ACC112 (cell line): ENCODE data around the gene C14orf132.

ENCODE experiments used
- H2AFZ ChIP-seq: fragments of 200-600 bp; sonication (generic); one replicate; pipeline ENCODE4 v1.6.0; 2017; ENCODE audit warnings: antibody characterized with exemption, low read length; ENCODE audit not compliant: unreplicated experiment
- H3K27ac ChIP-seq: fragments of 200-600 bp; sonication (generic); 2 replicates; pipeline ENCODE4 v1.5.1; 2014; ENCODE audit warnings: low read depth, mild to moderate bottlenecking, antibody characterized with exemption, low read length, moderate library complexity
- H3K27me3 ChIP-seq: fragments of 200-600 bp; sonication (generic); 2 replicates; pipeline ENCODE4 v1.6.1; 2014; ENCODE audit warnings: mild to moderate bottlenecking, antibody characterized with exemption, low read length, moderate library complexity, mixed read lengths; ENCODE audit not compliant: insufficient read depth
- H3K36me3 ChIP-seq: fragments of 200-600 bp; sonication (generic); 2 replicates; pipeline ENCODE4 v1.6.1; 2016; ENCODE audit warnings: mild to moderate bottlenecking, antibody characterized with exemption, low read length, moderate library complexity, mixed read lengths; ENCODE audit not compliant: insufficient read depth
- H3K4me1 ChIP-seq: fragments of 200-600 bp; sonication (generic); one replicate; pipeline ENCODE4 v1.6.1; 2016; ENCODE audit warnings: low read length, mixed read lengths; ENCODE audit not compliant: insufficient read depth, unreplicated experiment, control insufficient read depth
- H3K4me3 ChIP-seq: fragments of 200-600 bp; sonication (generic); 2 replicates; pipeline ENCODE4 v1.5.1; 2014; ENCODE audit warnings: mild to moderate bottlenecking, low read depth, low read length
- H3K79me2 ChIP-seq: fragments of 200-600 bp; sonication (generic); one replicate; pipeline ENCODE4 v1.6.0; 2016; ENCODE audit warnings: low read length; ENCODE audit not compliant: control insufficient read depth, unreplicated experiment, insufficient read depth

Gene C14orf132

DNA sequence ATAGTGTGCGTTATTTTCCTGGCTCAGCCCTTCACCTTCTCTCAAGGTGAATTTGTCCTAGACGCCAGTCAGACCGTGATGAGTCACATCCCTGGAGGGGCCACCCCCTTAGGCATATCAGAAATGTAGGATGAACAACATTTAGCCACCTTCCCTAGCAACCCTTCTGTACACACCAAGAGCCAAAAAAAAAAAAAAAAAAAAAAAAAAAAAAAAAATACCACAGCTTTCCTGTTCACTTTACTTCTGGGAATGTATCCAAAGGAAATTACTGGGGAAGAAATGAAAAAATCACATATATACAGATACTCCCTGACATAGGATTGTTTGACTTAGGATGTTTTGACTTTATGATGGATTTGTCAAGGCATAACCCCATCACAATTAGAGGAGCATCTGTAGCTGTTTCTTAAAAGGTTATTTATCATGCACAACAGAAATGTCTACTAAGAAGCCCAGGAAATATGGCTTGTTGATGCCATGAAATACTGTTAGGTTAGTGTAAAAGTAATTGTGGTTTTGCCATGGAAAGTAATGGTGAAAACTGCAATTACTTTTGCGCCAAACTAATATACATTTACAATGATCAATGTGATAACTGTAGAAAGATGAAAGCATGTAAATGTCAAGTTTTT lies 97.3 kb downstream of the C14orf132 start:
- H3K4me1 ChIP-seq = peaks cover 5% of the 10 kb centered on the region
- no peak overlapping the region for H3K27ac ChIP-seq
- no peaks in the 10 kb centered on the region for H3K79me2 ChIP-seq
- no peak overlapping the region for H3K4me3 ChIP-seq
- H2AFZ ChIP-seq = no peak overlapping the region
- H3K27me3 ChIP-seq = peaks cover 11% of the 10 kb centered on the region; the same call in 1 of the 2 replicates
- H3K36me3 ChIP-seq = no peaks in the 10 kb centered on the region

DNA sequence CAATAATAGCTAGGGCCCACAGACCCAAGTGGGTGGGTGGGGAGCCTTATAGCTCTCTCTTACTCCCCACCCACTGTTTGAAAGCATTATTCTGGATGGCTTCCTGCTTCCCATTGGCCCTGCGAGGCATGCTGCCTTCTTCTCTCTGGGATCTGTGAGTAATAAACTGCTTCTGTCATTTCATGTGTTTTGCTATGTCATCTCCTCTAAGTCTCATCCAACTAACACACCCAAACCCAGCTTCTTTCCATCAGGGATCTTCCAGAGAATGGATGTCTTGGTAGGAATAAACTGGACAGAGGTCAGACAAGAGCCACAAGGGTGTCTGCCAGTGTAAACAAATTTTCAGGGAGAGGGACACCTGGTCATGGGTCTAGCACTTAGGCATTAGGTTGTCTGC lies 99.1 kb downstream of the C14orf132 start:
- Histone ChIP-seq H3K4me1 (peaks cover 5% of the 10 kb centered on the region), H3K36me3 (peaks cover 7% of the 10 kb centered on the region; the same call in 1 of the 2 replicates), H3K4me3 (no peak overlapping the region), H3K79me2 (no peaks in the 10 kb centered on the region), H3K27me3 (peaks cover 5% of the 10 kb centered on the region; the same call in 1 of the 2 replicates), H3K27ac (no peak overlapping the region), H2AFZ (no peak overlapping the region)

DNA sequence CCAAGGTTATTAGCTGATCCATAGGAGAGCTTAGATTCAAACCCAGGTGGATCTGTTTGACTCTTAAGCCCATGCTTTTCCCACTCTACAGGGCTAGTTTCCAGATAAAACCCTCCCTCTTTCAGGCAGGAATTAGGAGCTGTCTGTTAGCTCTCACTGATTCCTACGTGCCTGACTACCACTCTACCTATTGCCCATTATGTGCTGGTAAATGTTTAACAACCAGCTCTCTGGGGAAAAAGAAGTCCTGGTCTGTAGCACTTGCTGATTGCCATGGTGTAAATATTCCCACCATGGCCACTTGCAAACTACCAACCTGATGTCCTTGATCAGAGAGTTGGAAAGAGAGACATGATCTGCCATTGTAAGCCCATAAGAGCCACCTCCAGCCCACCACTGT lies 100.0 kb downstream of the C14orf132 start:
- H3K79me2 ChIP-seq = no peaks in the 10 kb centered on the region
- peaks cover 5% of the 10 kb centered on the region for H3K4me1 ChIP-seq
- H3K27me3 ChIP-seq = no peaks in the 10 kb centered on the region
- H3K4me3 ChIP-seq = no peak overlapping the region
- no peak overlapping the region for H2AFZ ChIP-seq
- no peak overlapping the region for H3K27ac ChIP-seq
- peaks cover 9% of the 10 kb centered on the region; the same call in 1 of the 2 replicates for H3K36me3 ChIP-seq

DNA sequence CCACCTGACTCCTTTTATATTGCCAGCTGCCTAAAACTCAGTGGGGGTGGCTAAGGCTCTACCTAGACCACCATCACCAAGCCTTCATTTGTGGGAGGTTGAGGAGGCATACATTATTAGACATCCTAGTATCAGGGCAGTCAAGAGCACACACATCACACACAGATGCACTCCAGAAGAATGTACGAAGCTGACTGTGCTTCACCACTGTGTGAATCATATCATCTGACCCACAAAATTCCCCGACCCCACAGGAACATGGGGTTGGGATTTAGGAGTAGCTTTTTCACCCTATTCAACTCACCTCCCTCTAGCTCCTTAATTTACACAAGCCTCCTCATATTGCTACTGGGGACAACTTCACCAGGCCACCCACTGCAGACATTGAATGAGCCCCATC lies 100.7 kb downstream of the C14orf132 start:
- Histone ChIP-seq H3K27me3 (no peaks in the 10 kb centered on the region), H2AFZ (no peak overlapping the region), H3K36me3 (peaks cover 9% of the 10 kb centered on the region; the same call in 1 of the 2 replicates), H3K79me2 (no peaks in the 10 kb centered on the region), H3K4me1 (peaks cover 6% of the 10 kb centered on the region), H3K27ac (no peak overlapping the region), H3K4me3 (no peak overlapping the region)

DNA sequence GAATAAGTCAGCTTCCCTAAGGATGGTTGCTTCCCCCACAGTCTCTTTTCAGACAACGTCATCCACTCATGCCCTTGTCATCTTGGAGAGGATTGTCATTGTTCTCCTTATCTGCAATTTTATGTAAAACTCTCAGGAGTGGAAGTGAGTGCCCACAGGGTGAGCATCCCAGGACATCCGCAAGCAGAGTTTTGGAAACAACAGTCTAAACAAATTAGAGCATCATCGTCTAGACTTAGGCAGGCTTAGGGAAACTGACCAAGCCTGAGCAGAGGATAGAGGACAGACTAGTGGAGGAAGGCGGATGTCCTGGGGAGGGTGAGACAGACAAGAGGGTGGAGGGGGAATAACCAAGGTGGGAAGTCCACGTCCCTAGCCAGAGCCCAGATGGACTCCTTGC lies 101.8 kb downstream of the C14orf132 start:
- Histone ChIP-seq H3K4me1 (peaks cover 15% of the 10 kb centered on the region), H3K4me3 (no peak overlapping the region), H3K27ac (no peak overlapping the region), H3K79me2 (no peaks in the 10 kb centered on the region), H3K27me3 (no peaks in the 10 kb centered on the region), H3K36me3 (peaks cover 9% of the 10 kb centered on the region; the same call in 1 of the 2 replicates), H2AFZ (no peak overlapping the region)
